Brain microvascular endothelial cell (primary cell): Measurements from ENCODE around the gene SMIM22.

Source experiments
- DNase-seq: peaks from one replicate; pipeline ENCODE4 v3.0.0-alpha.2; 2020
- H3K27ac ChIP-seq: fragments of 250-450 bp; sonication (Bioruptor Pico); 2 replicates; pipeline ENCODE4 v1.5.1; 2020; ENCODE audit warnings: mild to moderate bottlenecking, moderate library complexity
- H3K27me3 ChIP-seq: fragments of 250-450 bp; sonication (Bioruptor Pico); replicated peaks from 2 replicates; pipeline ENCODE4 v1.5.1; 2020; ENCODE audit warnings: mild to moderate bottlenecking
- H3K36me3 ChIP-seq: fragments of 250-450 bp; sonication (Bioruptor Pico); replicated peaks from 2 replicates; pipeline ENCODE4 v1.5.1; 2020; ENCODE audit warnings: mild to moderate bottlenecking
- H3K4me3 ChIP-seq: 2 replicates; pipeline ENCODE4 v1.5.1; 2011; ENCODE audit warnings: low read depth, mild to moderate bottlenecking, control low read depth, low read length, moderate library complexity
- in situ Hi-C: cut with HindIII; loops from 2 replicates; pipeline ENCODE4 v1.10.0; 2017; ENCODE audit warnings: low sequenced_read_pairs, low pct_ligation_motif_present
- TF ChIP-seq, protein P1 (sequence below): IDR thresholded peaks from 2 replicates; pipeline ENCODE4 v1.5.1; 2011; ENCODE audit warnings: low read depth, mild to moderate bottlenecking, moderate library complexity, low read length, control low read depth, inconsistent platforms; ENCODE audit errors: missing control alignments

Gene SMIM22

DNA sequence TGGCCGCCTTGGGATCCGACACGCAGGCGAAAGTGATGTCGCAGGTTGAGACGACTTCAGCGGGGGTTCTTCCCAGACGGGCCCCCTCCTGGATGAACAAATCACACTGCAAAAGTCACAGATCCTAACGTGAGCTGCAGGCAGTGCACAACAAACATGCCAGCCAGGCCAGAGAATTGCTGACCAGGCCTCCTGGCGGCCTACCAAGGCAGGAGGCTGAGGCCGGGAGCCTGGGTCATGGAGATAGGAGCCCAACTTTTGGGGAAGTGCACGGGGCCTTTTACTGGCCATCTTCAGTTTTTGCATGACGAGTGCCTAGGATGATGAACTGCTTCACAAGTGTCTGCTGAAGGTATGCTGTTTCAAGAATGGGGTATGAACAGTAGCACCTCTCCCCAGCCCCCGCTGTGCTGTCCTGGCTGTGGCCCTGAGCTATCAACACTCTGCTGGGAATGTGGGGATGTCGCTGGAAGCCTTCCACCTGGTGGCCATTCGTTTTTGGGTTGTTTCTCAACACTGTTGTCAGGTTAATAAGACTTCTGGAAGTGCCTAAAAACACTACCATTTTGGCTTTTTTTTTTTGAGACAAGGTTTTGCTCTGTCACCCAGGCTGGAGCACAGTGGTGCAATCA, 19.5 kb downstream of the SMIM22 start:
- H3K36me3 ChIP-seq = peaks cover 63% of the 10 kb centered on the region

DNA sequence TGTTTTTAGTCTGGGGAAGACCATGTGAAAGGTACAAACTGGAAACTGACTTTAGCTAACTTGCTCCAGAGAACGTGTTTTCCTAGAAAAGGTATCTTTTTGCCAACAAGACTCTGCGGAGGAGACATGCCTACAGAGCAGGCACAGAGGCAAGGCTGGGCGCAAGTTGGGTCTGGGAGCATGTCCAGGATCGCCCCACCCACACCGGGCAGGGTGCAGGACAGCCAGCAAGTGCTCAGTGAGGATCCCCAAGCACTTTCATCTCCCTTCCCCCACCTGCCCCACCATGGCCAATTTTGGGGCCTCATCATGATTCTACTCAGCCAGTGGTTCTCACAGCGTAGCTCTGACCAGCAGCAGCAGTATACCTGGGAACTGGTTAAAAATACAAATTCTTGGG, 25.5 kb downstream of the SMIM22 start:
- DNase-seq = no peak
- TF ChIP-seq, protein P1, sequence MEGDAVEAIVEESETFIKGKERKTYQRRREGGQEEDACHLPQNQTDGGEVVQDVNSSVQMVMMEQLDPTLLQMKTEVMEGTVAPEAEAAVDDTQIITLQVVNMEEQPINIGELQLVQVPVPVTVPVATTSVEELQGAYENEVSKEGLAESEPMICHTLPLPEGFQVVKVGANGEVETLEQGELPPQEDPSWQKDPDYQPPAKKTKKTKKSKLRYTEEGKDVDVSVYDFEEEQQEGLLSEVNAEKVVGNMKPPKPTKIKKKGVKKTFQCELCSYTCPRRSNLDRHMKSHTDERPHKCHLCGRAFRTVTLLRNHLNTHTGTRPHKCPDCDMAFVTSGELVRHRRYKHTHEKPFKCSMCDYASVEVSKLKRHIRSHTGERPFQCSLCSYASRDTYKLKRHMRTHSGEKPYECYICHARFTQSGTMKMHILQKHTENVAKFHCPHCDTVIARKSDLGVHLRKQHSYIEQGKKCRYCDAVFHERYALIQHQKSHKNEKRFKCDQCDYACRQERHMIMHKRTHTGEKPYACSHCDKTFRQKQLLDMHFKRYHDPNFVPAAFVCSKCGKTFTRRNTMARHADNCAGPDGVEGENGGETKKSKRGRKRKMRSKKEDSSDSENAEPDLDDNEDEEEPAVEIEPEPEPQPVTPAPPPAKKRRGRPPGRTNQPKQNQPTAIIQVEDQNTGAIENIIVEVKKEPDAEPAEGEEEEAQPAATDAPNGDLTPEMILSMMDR = no peak
- Histone ChIP-seq H3K36me3 (peaks cover 65% of the 10 kb centered on the region), H3K27me3 (no peaks in the 10 kb centered on the region), H3K27ac (no peak overlapping the region), H3K4me3 (no peak overlapping the region)
- in situ Hi-C loops = no loop called here

More for the DNA sequence above, 19.5 kb downstream of the SMIM22 start:
- Histone ChIP-seq H3K4me3 (no peak overlapping the region), H3K27ac (no peak overlapping the region), H3K27me3 (no peaks in the 10 kb centered on the region)
- TF ChIP-seq, protein P1 = no peak
- in situ Hi-C loops = no loop called here
- no peak for DNase-seq

DNA sequence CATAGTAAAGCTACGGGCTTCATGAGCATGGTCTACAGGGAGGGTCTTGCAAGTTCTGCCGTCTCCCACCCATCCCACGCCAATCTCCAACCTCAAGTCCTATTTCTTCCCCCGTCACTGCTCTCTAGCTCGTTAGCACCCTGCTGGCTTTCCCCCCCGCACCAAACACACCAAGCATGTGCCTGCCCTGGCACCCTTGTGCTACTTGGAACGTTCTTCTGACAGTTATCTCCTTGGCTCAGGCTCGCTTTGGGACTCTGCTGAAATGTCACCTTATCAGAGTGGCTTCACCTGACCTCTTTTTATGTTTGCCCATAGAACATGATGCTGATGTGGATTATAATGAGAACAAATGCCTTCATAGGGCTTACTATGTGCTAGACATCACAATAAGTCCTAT, 30.0 kb downstream of the SMIM22 start:
- H3K27me3 ChIP-seq = no peaks in the 10 kb centered on the region
- no peak overlapping the region for H3K4me3 ChIP-seq
- DNase-seq = no peak
- in situ Hi-C loops = no loop called here
- TF ChIP-seq, protein P1 = no peak
- peaks cover 64% of the 10 kb centered on the region for H3K36me3 ChIP-seq
- H3K27ac ChIP-seq = no peak overlapping the region

DNA sequence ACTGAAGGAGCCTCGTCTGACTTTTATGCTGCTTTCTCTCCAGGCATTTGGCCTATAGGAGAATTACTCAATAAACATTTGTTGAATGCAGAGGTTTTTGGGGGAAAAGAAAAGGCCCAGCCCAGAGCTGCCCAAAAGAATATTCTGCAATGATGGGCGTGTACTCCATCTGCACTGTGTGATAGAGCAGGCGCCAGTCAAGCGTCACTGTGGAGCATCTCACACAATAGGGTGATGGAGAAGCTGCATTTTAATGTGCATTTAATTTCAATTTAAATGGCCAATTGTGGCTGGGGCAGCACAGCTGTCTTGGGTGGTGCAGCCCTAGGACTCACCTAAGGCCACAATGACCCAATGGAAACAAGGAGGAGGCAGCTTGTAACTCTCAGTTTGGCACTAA, 31.4 kb downstream of the SMIM22 start:
- no peak for DNase-seq
- Histone ChIP-seq H3K27ac (no peak overlapping the region), H3K27me3 (no peaks in the 10 kb centered on the region), H3K4me3 (no peak overlapping the region), H3K36me3 (peaks cover 73% of the 10 kb centered on the region)
- in situ Hi-C loops = no loop called here
- TF ChIP-seq, protein P1 = no peak

DNA sequence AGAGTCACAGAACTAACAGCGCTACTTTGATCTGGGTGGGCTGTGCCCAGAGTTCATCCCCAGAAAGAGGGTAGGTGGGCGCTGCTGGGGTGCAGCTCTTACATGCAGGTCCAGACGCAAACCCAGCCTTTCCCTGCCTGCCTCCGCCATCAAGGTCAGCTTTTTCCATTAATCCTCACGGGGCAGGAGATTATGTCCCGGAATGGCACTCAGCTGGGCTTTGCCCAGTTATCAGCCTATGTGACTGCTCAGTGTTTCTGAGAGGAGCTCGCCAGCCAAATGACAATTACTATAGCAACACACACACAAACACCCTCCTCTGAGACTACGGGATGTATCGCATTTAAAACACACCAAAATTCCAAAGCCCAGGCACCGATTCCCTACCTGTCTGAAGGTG, 31.8 kb downstream of the SMIM22 start:
- no peak for DNase-seq
- TF ChIP-seq, protein P1 = no peak
- in situ Hi-C loops = no loop called here
- peaks cover 77% of the 10 kb centered on the region for H3K36me3 ChIP-seq
- H3K27ac ChIP-seq = no peak overlapping the region
- H3K4me3 ChIP-seq = no peak overlapping the region
- no peaks in the 10 kb centered on the region for H3K27me3 ChIP-seq
